ENCODE results near the gene KRT8. TPM values are rescaled to one million over a fixed set of nuclear protein-coding genes. Genes with fewer than 3 reads are reported as not detected.

KRT8 gene
- total and polyA plus RNA-seq, 10 of the 15 experiments (the other 5 are each of a cell fraction or from before 2014, with no cell fraction given): 0.11 to 5.6 (median 0.37) TPM; not detected in 1

DNA sequence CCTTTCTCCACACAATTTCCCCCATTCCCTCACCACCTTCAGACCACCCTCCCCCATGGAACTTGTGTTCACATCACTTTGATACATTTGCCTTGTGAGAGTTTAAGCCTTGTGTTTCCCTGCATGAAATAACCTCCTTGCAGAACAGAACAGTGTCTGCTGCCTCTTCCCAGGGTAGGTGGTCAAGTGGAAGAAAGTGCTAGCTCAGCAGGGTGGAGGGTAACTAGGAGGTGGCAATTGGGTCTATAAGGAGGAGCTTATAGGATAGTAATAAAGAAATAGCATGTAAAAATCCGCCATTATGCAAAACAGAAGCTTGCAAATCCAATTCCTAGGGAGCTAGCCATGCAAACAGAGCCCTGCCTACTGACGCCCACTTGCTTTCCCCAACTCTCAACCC, 13.9 kb upstream of the KRT8 start:
- ChIA-PET CTCF (interaction anchor here (1.7 kb wide), 1 partner anchor 34 kb away, joined by 4 read pairs; no protein-coding TSS in a partner anchor), POLR2A (no interaction called here)
- no peak for ATAC-seq
- no peak for TF ChIP-seq RAD51 (IDR thresholded peaks at IDR 0.05)
- TF ChIP-seq, protein P1, sequence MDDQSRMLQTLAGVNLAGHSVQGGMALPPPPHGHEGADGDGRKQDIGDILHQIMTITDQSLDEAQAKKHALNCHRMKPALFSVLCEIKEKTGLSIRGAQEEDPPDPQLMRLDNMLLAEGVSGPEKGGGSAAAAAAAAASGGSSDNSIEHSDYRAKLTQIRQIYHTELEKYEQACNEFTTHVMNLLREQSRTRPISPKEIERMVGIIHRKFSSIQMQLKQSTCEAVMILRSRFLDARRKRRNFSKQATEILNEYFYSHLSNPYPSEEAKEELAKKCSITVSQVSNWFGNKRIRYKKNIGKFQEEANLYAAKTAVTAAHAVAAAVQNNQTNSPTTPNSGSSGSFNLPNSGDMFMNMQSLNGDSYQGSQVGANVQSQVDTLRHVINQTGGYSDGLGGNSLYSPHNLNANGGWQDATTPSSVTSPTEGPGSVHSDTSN (IDR thresholded peaks at IDR 0.05; ENCODE audit: insufficient replicate concordance, low read depth, low read length): no peak
- TF ChIP-seq ETV6 (conservative IDR thresholded peaks at IDR 0.05 in 1 of 2, IDR thresholded peaks at IDR 0.05 in 1 of 2; ENCODE audit: borderline replicate concordance in 1 of 2, low read depth in 1 of 2): no peak
- TF ChIP-seq DPF2 (IDR thresholded peaks at IDR 0.05): no peak
- TF ChIP-seq NR2C2 (IDR thresholded peaks at IDR 0.05; ENCODE audit: borderline replicate concordance, control insufficient read depth, insufficient read length, low read depth): no peak
- TF ChIP-seq ZBED1 (IDR thresholded peaks at IDR 0.05; ENCODE audit: borderline replicate concordance): no peak
- no peak for TF ChIP-seq ASH2L (IDR thresholded peaks at IDR 0.05; ENCODE audit: borderline replicate concordance, low read depth)
- no peak for TF ChIP-seq ATF7 (IDR thresholded peaks at IDR 0.05; ENCODE audit: low read depth)
- no peak for TF ChIP-seq HDAC6 (IDR thresholded peaks at IDR 0.05; ENCODE audit: unreplicated experiment)
- TF ChIP-seq, protein P2, sequence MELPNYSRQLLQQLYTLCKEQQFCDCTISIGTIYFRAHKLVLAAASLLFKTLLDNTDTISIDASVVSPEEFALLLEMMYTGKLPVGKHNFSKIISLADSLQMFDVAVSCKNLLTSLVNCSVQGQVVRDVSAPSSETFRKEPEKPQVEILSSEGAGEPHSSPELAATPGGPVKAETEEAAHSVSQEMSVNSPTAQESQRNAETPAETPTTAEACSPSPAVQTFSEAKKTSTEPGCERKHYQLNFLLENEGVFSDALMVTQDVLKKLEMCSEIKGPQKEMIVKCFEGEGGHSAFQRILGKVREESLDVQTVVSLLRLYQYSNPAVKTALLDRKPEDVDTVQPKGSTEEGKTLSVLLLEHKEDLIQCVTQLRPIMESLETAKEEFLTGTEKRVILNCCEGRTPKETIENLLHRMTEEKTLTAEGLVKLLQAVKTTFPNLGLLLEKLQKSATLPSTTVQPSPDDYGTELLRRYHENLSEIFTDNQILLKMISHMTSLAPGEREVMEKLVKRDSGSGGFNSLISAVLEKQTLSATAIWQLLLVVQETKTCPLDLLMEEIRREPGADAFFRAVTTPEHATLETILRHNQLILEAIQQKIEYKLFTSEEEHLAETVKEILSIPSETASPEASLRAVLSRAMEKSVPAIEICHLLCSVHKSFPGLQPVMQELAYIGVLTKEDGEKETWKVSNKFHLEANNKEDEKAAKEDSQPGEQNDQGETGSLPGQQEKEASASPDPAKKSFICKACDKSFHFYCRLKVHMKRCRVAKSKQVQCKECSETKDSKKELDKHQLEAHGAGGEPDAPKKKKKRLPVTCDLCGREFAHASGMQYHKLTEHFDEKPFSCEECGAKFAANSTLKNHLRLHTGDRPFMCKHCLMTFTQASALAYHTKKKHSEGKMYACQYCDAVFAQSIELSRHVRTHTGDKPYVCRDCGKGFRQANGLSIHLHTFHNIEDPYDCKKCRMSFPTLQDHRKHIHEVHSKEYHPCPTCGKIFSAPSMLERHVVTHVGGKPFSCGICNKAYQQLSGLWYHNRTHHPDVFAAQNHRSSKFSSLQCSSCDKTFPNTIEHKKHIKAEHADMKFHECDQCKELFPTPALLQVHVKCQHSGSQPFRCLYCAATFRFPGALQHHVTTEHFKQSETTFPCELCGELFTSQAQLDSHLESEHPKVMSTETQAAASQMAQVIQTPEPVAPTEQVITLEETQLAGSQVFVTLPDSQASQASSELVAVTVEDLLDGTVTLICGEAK (IDR thresholded peaks at IDR 0.05; ENCODE audit: borderline replicate concordance): no peak
- TF ChIP-seq SREBF1 (IDR thresholded peaks at IDR 0.05; ENCODE audit: low read length): no peak
- TF ChIP-seq CHD2 (IDR thresholded peaks at IDR 0.05; ENCODE audit: borderline replicate concordance, low read depth, low read length): no peak
- TF ChIP-seq, protein P3, sequence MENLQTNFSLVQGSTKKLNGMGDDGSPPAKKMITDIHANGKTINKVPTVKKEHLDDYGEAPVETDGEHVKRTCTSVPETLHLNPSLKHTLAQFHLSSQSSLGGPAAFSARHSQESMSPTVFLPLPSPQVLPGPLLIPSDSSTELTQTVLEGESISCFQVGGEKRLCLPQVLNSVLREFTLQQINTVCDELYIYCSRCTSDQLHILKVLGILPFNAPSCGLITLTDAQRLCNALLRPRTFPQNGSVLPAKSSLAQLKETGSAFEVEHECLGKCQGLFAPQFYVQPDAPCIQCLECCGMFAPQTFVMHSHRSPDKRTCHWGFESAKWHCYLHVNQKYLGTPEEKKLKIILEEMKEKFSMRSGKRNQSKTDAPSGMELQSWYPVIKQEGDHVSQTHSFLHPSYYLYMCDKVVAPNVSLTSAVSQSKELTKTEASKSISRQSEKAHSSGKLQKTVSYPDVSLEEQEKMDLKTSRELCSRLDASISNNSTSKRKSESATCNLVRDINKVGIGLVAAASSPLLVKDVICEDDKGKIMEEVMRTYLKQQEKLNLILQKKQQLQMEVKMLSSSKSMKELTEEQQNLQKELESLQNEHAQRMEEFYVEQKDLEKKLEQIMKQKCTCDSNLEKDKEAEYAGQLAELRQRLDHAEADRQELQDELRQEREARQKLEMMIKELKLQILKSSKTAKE (IDR thresholded peaks at IDR 0.05; ENCODE audit: low read depth, poor library complexity, severe bottlenecking): no peak
- no peak for TF ChIP-seq WRNIP1 (IDR thresholded peaks at IDR 0.05; ENCODE audit: borderline replicate concordance, low read depth, low read length)

More for the DNA sequence above, 13.9 kb upstream of the KRT8 start:
- BruUV-seq (replicated peaks): no TSS peak
- in situ Hi-C loops (cut with MboI) (no loop called here), intact Hi-C loops (cut with micrococcal nuclease; ENCODE audit: unreplicated experiment) (no loop called here)
- Histone ChIP-seq H3K9me3 (replicated peaks; ENCODE audit: control insufficient read depth, insufficient read depth, low read length) (no peaks in the 10 kb centered on the region), H3K79me2 (ENCODE audit: control insufficient read depth, insufficient read depth, low read length) (no peaks in the 10 kb centered on the region), H4K20me1 (ENCODE audit: control insufficient read depth, insufficient read depth) (no peaks in the 10 kb centered on the region), H2AFZ (ENCODE audit: control insufficient read depth, low read depth, low read length) (no peak overlapping the region), H3K9ac (ENCODE audit: control insufficient read depth, insufficient read depth, low read length) (no peak overlapping the region), H3K27ac (ENCODE audit: control insufficient read depth, insufficient read depth) (no peak overlapping the region), H3K4me1 (ENCODE audit: control insufficient read depth, insufficient read depth, low read length) (no peaks in the 10 kb centered on the region), H3K4me2 (ENCODE audit: control insufficient read depth, insufficient read depth) (no peak overlapping the region), H3K4me3 (no peak overlapping the region), H3K27me3 (replicated peaks in 1 of 2; ENCODE audit: control insufficient read depth in 2 of 2, insufficient read depth in 2 of 2, low read length in 1 of 2) (no peaks in the 10 kb centered on the region), H3K36me3 (ENCODE audit: control insufficient read depth in 2 of 2, insufficient read depth in 2 of 2, low read length in 1 of 2) (no peaks in the 10 kb centered on the region)
- FAIRE-seq: no peak
- SMC1A ChIA-PET (ENCODE audit: uncharacterized antibody, unreplicated experiment): no interaction called here
- no peak for DNase-seq (ENCODE audit: low read depth, low spot score)
- WGBS (ENCODE audit: insufficient coverage, insufficient replicate concordance, low lambda C conversion rate, missing lambda C conversion rate): 0% methylated on average over 2 of the region's 2 CpGs
- RAD21 ChIA-PET (ENCODE audit: unreplicated experiment): no interaction called here

Data from GM12878 (cell line).